ENCODE data around the gene EPHB1.

GRCh38 chr3:135158520-135158919 is 363.5 kb downstream of the EPHB1 start:
- TF ChIP-seq GATA2 (CRISPR knock-in tag; IDR thresholded peaks at IDR 0.05) (no peak), REST (IDR thresholded peaks at IDR 0.05; ENCODE audit: low read depth, low read length) (no peak), USF2 (IDR thresholded peaks at IDR 0.05; ENCODE audit: borderline replicate concordance, low read depth, low read length) (no peak), RXRA (IDR thresholded peaks at IDR 0.05; ENCODE audit: borderline replicate concordance, low read depth) (no peak)
